PC-9 (cell line): ENCODE results near the gene TP53TG5. TPM values are rescaled to one million over a fixed set of nuclear protein-coding genes. Genes with fewer than 3 reads are reported as not detected.

ENCODE experiments used
- BruUV-seq: library from RNA; stranded (reverse); fragments of 400-500 nt; replicated peaks from 2 replicates; lab custom pipeline; 2021; lab: Mats Ljungman, UMichigan
- CTCF ChIA-PET: fragments of 300-600 bp; sonication (Branson Sonifier 250); formaldehyde crosslinking; loops from one replicate; lab custom pipeline; 2022; ENCODE audit warnings: antibody characterized with exemption; lab: Charles Lee
- POLR2A ChIA-PET: fragments of 300-600 bp; sonication (Branson Sonifier 250); formaldehyde crosslinking; loops from one replicate; lab custom pipeline; 2022; ENCODE audit warnings: antibody characterized with exemption; ENCODE audit not compliant: unreplicated experiment; lab: Charles Lee
- DNase-seq, 2 experiments: peaks; one replicate each; pipeline versions ENCODE4 v3.0.0 to v3.0.0-alpha.2; 2015 to 2022; ENCODE audit warnings: mixed read lengths in 1 of 2
- H2AFZ ChIP-seq: fragments of 200-600 bp; sonication (generic); 2 replicates; pipeline ENCODE4 v1.8.1; 2017; ENCODE audit warnings: antibody characterized with exemption
- H3F3A ChIP-seq: fragments of 200-600 bp; sonication (generic); 2 replicates; pipeline ENCODE4 v1.8.1; 2017; ENCODE audit warnings: antibody characterized with exemption, mild to moderate bottlenecking, low read depth; ENCODE audit not compliant: insufficient read depth
- H3K27ac ChIP-seq: fragments of 200-600 bp; sonication (generic); 2 replicates; pipeline ENCODE4 v1.6.1; 2016; ENCODE audit warnings: mixed run types
- H3K27me3 ChIP-seq: fragments of 200-600 bp; sonication (generic); 2 replicates; pipeline ENCODE4 v1.6.1; 2016; ENCODE audit warnings: low read depth, mixed run types; ENCODE audit not compliant: insufficient read depth
- H3K36me3 ChIP-seq: fragments of 200-600 bp; sonication (generic); 2 replicates; pipeline ENCODE4 v1.6.1; 2016; ENCODE audit warnings: low read depth, mixed run types
- H3K4me1 ChIP-seq: fragments of 200-600 bp; sonication (generic); replicated peaks from 2 replicates; pipeline ENCODE4 v1.6.1; 2016; ENCODE audit warnings: mixed run types; ENCODE audit not compliant: insufficient read depth
- H3K4me2 ChIP-seq: fragments of 200-600 bp; sonication (generic); 2 replicates; pipeline ENCODE4 v1.6.1; 2017; ENCODE audit warnings: mixed run types
- H3K4me3 ChIP-seq: fragments of 200-600 bp; sonication (generic); 2 replicates; pipeline ENCODE4 v1.6.1; 2016; ENCODE audit warnings: mixed run types
- H3K79me2 ChIP-seq: fragments of 200-600 bp; sonication (generic); 2 replicates; pipeline ENCODE4 v1.6.1; 2017; ENCODE audit warnings: low read depth, mixed run types
- H3K9me2 ChIP-seq: fragments of 200-600 bp; sonication (generic); 2 replicates; pipeline ENCODE4 v1.8.1; 2017; ENCODE audit warnings: mild to moderate bottlenecking; ENCODE audit not compliant: insufficient read depth
- H3K9me3 ChIP-seq: fragments of 200-600 bp; sonication (generic); 2 replicates; pipeline ENCODE4 v1.8.1; 2016; ENCODE audit warnings: low read depth; ENCODE audit not compliant: insufficient read depth
- H4K20me1 ChIP-seq: fragments of 200-600 bp; sonication (generic); 2 replicates; pipeline ENCODE4 v1.8.1; 2017; ENCODE audit not compliant: insufficient read depth
- CTCF ChIP-seq: fragments of 200-600 bp; sonication (generic); conservative IDR thresholded peaks from 2 replicates; pipeline ENCODE4 v1.6.1; 2017; ENCODE audit warnings: mixed run types, antibody characterized with exemption, mild to moderate bottlenecking, moderate library complexity
- EZH2 ChIP-seq: fragments of 200-600 bp; sonication (generic); IDR thresholded peaks from 2 replicates; pipeline ENCODE4 v1.8.0; 2017; ENCODE audit warnings: antibody characterized with exemption, low read depth
- intact Hi-C: fragments of 100-400 bp; cut with micrococcal nuclease; formaldehyde crosslinking; loops from one replicate; pipeline ENCODE4 v1.10.0; 2022; ENCODE audit not compliant: unreplicated experiment
- microRNA-seq: library from miRNA; unstranded; fragments of <30 nt; microRNA quantifications from one replicate; pipeline ENCODE4 v1.2.0, GENCODE V29; 2021; ENCODE audit warnings: borderline number of aligned reads, borderline replicate concordance
- total RNA-seq: library from RNA; stranded (reverse); gene quantifications from 2 replicates; pipeline ENCODE4 v1.2.3, GENCODE V29; 2021

TP53TG5 gene
- total RNA-seq, 1 experiment from 2014 or later: not detected

GRCh38 chr20:45322952-45323383 lies 55.2 kb downstream of the TP53TG5 start:
- DNase-seq: peak; percentile 48 to 55
- Histone ChIP-seq H3K27ac (no peak overlapping the region), H3K9me2 (no peaks in the 10 kb centered on the region), H3K36me3 (peaks cover 7% of the 10 kb centered on the region; the same call in 1 of the 2 replicates), H4K20me1 (peaks cover 3% of the 10 kb centered on the region; the same call in 1 of the 2 replicates), H2AFZ (no peak overlapping the region), H3K4me2 (no peak overlapping the region), H3K9me3 (no peaks in the 10 kb centered on the region), H3K4me3 (no peak overlapping the region), H3F3A (peaks cover 47% of the 10 kb centered on the region), H3K79me2 (no peaks in the 10 kb centered on the region), H3K4me1 (peaks cover 22% of the 10 kb centered on the region), H3K27me3 (no peaks in the 10 kb centered on the region)
- CTCF ChIA-PET: interaction anchor here (0.5 to 2.3 kb wide), 13 partner anchors 14 to 448 kb away, joined by 3 to 35 read pairs (median 4); partner anchors contain the start of genes SDC4 and SYS1
- TF ChIP-seq EZH2 (no peak), CTCF (peak; percentile 49; the same call in 1 of the 2 replicates)
- no TSS peak for BruUV-seq
- intact Hi-C loops: loop anchor here (1.0 to 5.0 kb wide), 5 partner anchors 25 to 448 kb away; partner anchors contain the start of genes PIGT and SDC4
- POLR2A ChIA-PET: interaction anchor here (0.5 to 1.3 kb wide), 5 partner anchors 21 to 301 kb away, joined by 4 to 12 read pairs (median 5); partner anchors contain the start of gene SYS1

Small RNA genes lying within 50 kb of the gene (microRNA-seq; reads per million reads assigned to microRNA genes)
- 2.0 reads per million for gene MIR6812

Other genes with a start within 250 kb of the TP53TG5 start
- 4.6 and 6.6 TPM in 2 replicates for gene PI3, start 203.4 kb downstream of the TP53TG5 start, total RNA-seq
- not detected in 2 replicates for gene SEMG1, start 171.3 kb downstream of the TP53TG5 start, total RNA-seq
- not detected in 2 replicates for gene SEMG2, start 157.0 kb downstream of the TP53TG5 start, total RNA-seq
- gene SLPI, start 123.8 kb downstream of the TP53TG5 start, total RNA-seq: 55.1 and 111 TPM in 2 replicates
- gene RBPJL, start 71.5 kb downstream of the TP53TG5 start, total RNA-seq: not detected in 2 replicates
- gene MATN4, start 70.0 kb downstream of the TP53TG5 start, total RNA-seq: 0.33 and 0.60 TPM in 2 replicates
- gene SDC4, start 29.9 kb downstream of the TP53TG5 start, total RNA-seq: 114 and 117 TPM in 2 replicates
- 35.1 and 38.8 TPM in 2 replicates for gene SYS1, start 15.2 kb downstream of the TP53TG5 start, total RNA-seq
- gene DBNDD2, start 30.0 kb upstream of the TP53TG5 start, total RNA-seq: 69.0 and 77.1 TPM in 2 replicates
- gene PIGT, start 37.8 kb upstream of the TP53TG5 start, total RNA-seq: 101 and 121 TPM in 2 replicates
- gene WFDC2, start 91.4 kb upstream of the TP53TG5 start, total RNA-seq: 159 and 185 TPM in 2 replicates
- not detected in 2 replicates for gene SPINT3, start 137.3 kb upstream of the TP53TG5 start, total RNA-seq
- gene WFDC6, start 161.2 kb upstream of the TP53TG5 start, total RNA-seq: not detected in 2 replicates
- gene EPPIN, start 169.1 kb upstream of the TP53TG5 start, total RNA-seq: not detected in 2 replicates
- not detected in 2 replicates for gene WFDC8, start 201.0 kb upstream of the TP53TG5 start, total RNA-seq